ENCODE measurements around the gene NANP. TPM values are rescaled to one million over a fixed set of nuclear protein-coding genes. Genes with fewer than 3 reads are reported as not detected.

NANP gene
- total and polyA plus RNA-seq, 10 of the 15 experiments (the other 5 are each of a cell fraction or from before 2014, with no cell fraction given): 4.2 to 6.7 (median 4.9) TPM

- Histone ChIP-seq H3K27me3 (replicated peaks in 1 of 2; ENCODE audit: control insufficient read depth in 2 of 2, insufficient read depth in 2 of 2, low read length in 1 of 2) (no peaks in the 10 kb centered on the region; a peak in 1 of 4 replicates), H3K4me3 (no peak overlapping the region), H4K20me1 (ENCODE audit: control insufficient read depth, insufficient read depth) (no peaks in the 10 kb centered on the region), H3K9ac (ENCODE audit: control insufficient read depth, insufficient read depth, low read length) (no peak overlapping the region), H3K27ac (ENCODE audit: control insufficient read depth, insufficient read depth) (no peak overlapping the region), H3K4me2 (ENCODE audit: control insufficient read depth, insufficient read depth) (no peak overlapping the region), H3K9me3 (replicated peaks; ENCODE audit: control insufficient read depth, insufficient read depth, low read length) (no peaks in the 10 kb centered on the region; the same call in 2 of the 3 replicates), H3K4me1 (ENCODE audit: control insufficient read depth, insufficient read depth, low read length) (no peaks in the 10 kb centered on the region), H2AFZ (ENCODE audit: control insufficient read depth, low read depth, low read length) (no peak overlapping the region), H3K36me3 (ENCODE audit: control insufficient read depth in 2 of 2, insufficient read depth in 2 of 2, low read length in 1 of 2) (no peaks in the 10 kb centered on the region), H3K79me2 (ENCODE audit: control insufficient read depth, insufficient read depth, low read length) (no peaks in the 10 kb centered on the region)
- ATAC-seq (no peak), DNase-seq (ENCODE audit: low read depth, low spot score) (no peak), FAIRE-seq (no peak)
- TF ChIP-seq ZNF687 (IDR thresholded peaks at IDR 0.05): no peak
- no peak for TF ChIP-seq SUPT20H (IDR thresholded peaks at IDR 0.05; ENCODE audit: borderline replicate concordance, control insufficient read depth, low read depth, low read length)
- TF ChIP-seq FOXK2 (IDR thresholded peaks at IDR 0.05): no peak
- no peak for TF ChIP-seq EGR1 (IDR thresholded peaks at IDR 0.05; ENCODE audit: borderline replicate concordance in 1 of 2, low read depth in 2 of 2, low read length in 2 of 2)
- TF ChIP-seq, protein P1, sequence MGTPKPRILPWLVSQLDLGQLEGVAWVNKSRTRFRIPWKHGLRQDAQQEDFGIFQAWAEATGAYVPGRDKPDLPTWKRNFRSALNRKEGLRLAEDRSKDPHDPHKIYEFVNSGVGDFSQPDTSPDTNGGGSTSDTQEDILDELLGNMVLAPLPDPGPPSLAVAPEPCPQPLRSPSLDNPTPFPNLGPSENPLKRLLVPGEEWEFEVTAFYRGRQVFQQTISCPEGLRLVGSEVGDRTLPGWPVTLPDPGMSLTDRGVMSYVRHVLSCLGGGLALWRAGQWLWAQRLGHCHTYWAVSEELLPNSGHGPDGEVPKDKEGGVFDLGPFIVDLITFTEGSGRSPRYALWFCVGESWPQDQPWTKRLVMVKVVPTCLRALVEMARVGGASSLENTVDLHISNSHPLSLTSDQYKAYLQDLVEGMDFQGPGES (IDR thresholded peaks at IDR 0.05): no peak
- no peak for TF ChIP-seq SMAD5 (IDR thresholded peaks at IDR 0.05; ENCODE audit: low read depth)
- no peak for TF ChIP-seq CBX3 (IDR thresholded peaks at IDR 0.05; ENCODE audit: borderline replicate concordance, low read depth)
- TF ChIP-seq ZNF24 (IDR thresholded peaks at IDR 0.05): no peak
- no peak for TF ChIP-seq BACH1 (IDR thresholded peaks at IDR 0.05; ENCODE audit: borderline replicate concordance)
- TF ChIP-seq ETV6 (conservative IDR thresholded peaks at IDR 0.05 in 1 of 2, IDR thresholded peaks at IDR 0.05 in 1 of 2; ENCODE audit: borderline replicate concordance in 1 of 2, low read depth in 1 of 2): no peak
- TF ChIP-seq E2F8 (IDR thresholded peaks at IDR 0.05; ENCODE audit: low read depth, partially characterized antibody): no peak
- no peak for TF ChIP-seq ZNF274 (IDR thresholded peaks at IDR 0.05; ENCODE audit: insufficient read depth, insufficient read length)
- TF ChIP-seq NFIC (IDR thresholded peaks at IDR 0.05; ENCODE audit: low read depth, low read length): no peak
- TF ChIP-seq LARP7 (IDR thresholded peaks at IDR 0.05): no peak
- TF ChIP-seq POU2F2 (IDR thresholded peaks at IDR 0.05; ENCODE audit: borderline replicate concordance, low read depth, low read length): no peak
- no peak for TF ChIP-seq NR2C2 (IDR thresholded peaks at IDR 0.05; ENCODE audit: borderline replicate concordance, control insufficient read depth, insufficient read length, low read depth)
- TF ChIP-seq EP300 (IDR thresholded peaks at IDR 0.05; ENCODE audit: borderline replicate concordance in 1 of 2, control insufficient read depth in 1 of 2, low read depth in 2 of 2, low read length in 2 of 2): no peak
- CTCF ChIA-PET: no interaction called here
- RAD21 ChIA-PET (ENCODE audit: unreplicated experiment): interaction anchor here (0.7 kb wide), 1 partner anchor 269 kb away, joined by 3 read pairs; no protein-coding TSS in a partner anchor
- SMC1A ChIA-PET (ENCODE audit: uncharacterized antibody, unreplicated experiment): interaction anchor here (0.6 kb wide), 1 partner anchor 13 kb away, joined by 3 read pairs; no protein-coding TSS in a partner anchor
- intact Hi-C loops (cut with micrococcal nuclease; ENCODE audit: unreplicated experiment) (no loop called here), in situ Hi-C loops (cut with MboI) (no loop called here)
- POLR2A ChIA-PET: no interaction called here
- no TSS peak for BruUV-seq (replicated peaks)
- 75% methylated on average over 5 of the region's 5 CpGs for WGBS (ENCODE audit: insufficient coverage, insufficient replicate concordance, low lambda C conversion rate, missing lambda C conversion rate)
Measured at GRCh38 chr20:25587536-25587935, 36.3 kb downstream of the NANP start.

All from GM12878 (cell line).